GM12872 (cell line): ENCODE results near the gene CORO7.

ENCODE experiments used
- CTCF ChIP-seq: IDR thresholded peaks from 3 replicates; pipeline ENCODE4 v1.5.1; 2011; ENCODE audit warnings: low read depth, mild to moderate bottlenecking, low read length, moderate library complexity; ENCODE audit not compliant: insufficient read depth

CORO7 gene

GRCh38 chr16:4378161-4378666, 38.2 kb downstream of the CORO7 start:
- TF ChIP-seq CTCF: no peak

- TF ChIP-seq CTCF: peak; percentile 16; the same call in 1 of the 3 replicates
Observed at GRCh38 chr16:4377573-4378154, 38.7 kb downstream of the CORO7 start.

GRCh38 chr16:4376893-4377572, 39.4 kb downstream of the CORO7 start:
- no peak for TF ChIP-seq CTCF

- no peak for TF ChIP-seq CTCF
Observed at GRCh38 chr16:4376126-4376892, 40.1 kb downstream of the CORO7 start.

GRCh38 chr16:4375717-4376116, 40.7 kb downstream of the CORO7 start:
- no peak for TF ChIP-seq CTCF

GRCh38 chr16:4373909-4374742, 42.3 kb downstream of the CORO7 start:
- no peak for TF ChIP-seq CTCF
